Measurements from ENCODE around the gene IGSF10.

- TF ChIP-seq, protein P1, sequence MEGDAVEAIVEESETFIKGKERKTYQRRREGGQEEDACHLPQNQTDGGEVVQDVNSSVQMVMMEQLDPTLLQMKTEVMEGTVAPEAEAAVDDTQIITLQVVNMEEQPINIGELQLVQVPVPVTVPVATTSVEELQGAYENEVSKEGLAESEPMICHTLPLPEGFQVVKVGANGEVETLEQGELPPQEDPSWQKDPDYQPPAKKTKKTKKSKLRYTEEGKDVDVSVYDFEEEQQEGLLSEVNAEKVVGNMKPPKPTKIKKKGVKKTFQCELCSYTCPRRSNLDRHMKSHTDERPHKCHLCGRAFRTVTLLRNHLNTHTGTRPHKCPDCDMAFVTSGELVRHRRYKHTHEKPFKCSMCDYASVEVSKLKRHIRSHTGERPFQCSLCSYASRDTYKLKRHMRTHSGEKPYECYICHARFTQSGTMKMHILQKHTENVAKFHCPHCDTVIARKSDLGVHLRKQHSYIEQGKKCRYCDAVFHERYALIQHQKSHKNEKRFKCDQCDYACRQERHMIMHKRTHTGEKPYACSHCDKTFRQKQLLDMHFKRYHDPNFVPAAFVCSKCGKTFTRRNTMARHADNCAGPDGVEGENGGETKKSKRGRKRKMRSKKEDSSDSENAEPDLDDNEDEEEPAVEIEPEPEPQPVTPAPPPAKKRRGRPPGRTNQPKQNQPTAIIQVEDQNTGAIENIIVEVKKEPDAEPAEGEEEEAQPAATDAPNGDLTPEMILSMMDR (IDR thresholded peaks at IDR 0.05), result no peak
- no peak for TF ChIP-seq ZFX (IDR thresholded peaks at IDR 0.05; ENCODE audit: borderline replicate concordance)
Measured at GRCh38 chr3:151440940-151441339, 19.9 kb downstream of the IGSF10 start.
